ENCODE measurements around the gene FAM20A. TPM values are rescaled to one million over a fixed set of nuclear protein-coding genes. Genes with fewer than 3 reads are reported as not detected.

The FAM20A gene
- total RNA-seq, 3 donors from 2014 or later: 6.2 to 28.8 (median 11.3) TPM

DNA sequence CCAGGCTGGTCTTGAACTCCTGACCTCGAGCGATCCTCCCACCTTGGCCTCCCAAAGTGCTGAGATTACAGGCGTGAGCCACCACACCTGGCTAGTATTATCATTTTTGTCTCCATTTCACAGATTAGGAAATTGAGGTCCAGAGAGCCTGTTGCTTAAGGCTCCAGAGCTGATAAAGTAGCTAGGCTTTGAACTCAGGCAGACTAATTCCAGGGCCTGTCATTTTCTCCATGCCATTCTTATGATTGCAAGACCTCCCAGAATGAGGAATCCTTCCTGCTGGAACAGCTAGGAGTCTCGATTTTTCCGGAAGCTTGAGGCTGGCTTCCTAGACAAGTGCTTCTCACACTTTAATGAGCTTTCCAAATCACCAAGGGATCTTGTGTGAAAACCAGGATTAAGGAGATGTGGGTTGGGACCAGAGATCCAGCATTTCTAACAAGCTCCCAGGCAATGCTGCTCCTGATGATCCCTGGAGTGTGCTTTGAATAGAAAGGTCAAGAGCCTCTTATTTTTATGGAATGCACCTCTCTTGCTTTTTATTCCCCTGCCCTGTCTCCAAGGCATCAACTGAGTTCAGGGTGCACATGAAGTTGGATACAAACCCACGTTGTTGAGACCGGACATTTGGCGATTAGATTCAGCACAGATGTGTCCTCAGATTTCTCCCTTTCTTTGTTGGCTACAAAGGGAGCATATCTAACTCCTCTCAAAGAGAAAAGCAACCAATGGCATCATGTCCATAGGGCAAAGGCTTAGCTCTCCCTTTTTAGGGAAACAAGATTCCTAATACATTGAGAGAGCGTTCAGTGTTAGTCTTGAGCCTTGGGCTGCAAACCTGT is 40.3 kb upstream of the FAM20A start:
- TF ChIP-seq POLR2A (IDR thresholded peaks at IDR 0.05): no peak
- no peak for TF ChIP-seq POLR2AphosphoS5 (IDR thresholded peaks at IDR 0.05)
- TF ChIP-seq CTCF (IDR thresholded peaks at IDR 0.05): no peak
- Histone ChIP-seq H3K27me3 (no peaks in the 10 kb centered on the region), H3K4me1 (no peaks in the 10 kb centered on the region), H3K36me3 (no peaks in the 10 kb centered on the region), H3K27ac (peak overlapping the region in 1 of 2 donors; percentile 32), H3K9me3 (no peaks in the 10 kb centered on the region), H3K4me3 (no peak overlapping the region)
- intact Hi-C loops (cut with DNase I; ENCODE audit: low total_unique reads): no loop called here
- no peak for DNase-seq (ENCODE audit: low spot score in 2 of 2)

- Histone ChIP-seq H3K27ac (no peak overlapping the region), H3K27me3 (no peaks in the 10 kb centered on the region), H3K36me3 (no peaks in the 10 kb centered on the region), H3K4me1 (no peaks in the 10 kb centered on the region), H3K4me3 (no peak overlapping the region), H3K9me3 (no peaks in the 10 kb centered on the region)
- TF ChIP-seq POLR2A (IDR thresholded peaks at IDR 0.05): no peak
- intact Hi-C loops (cut with DNase I; ENCODE audit: low total_unique reads): no loop called here
- no peak for DNase-seq (ENCODE audit: low spot score in 2 of 2)
Measured at GRCh38 chr17:68640242-68640989, 39.2 kb upstream of the FAM20A start.

DNA sequence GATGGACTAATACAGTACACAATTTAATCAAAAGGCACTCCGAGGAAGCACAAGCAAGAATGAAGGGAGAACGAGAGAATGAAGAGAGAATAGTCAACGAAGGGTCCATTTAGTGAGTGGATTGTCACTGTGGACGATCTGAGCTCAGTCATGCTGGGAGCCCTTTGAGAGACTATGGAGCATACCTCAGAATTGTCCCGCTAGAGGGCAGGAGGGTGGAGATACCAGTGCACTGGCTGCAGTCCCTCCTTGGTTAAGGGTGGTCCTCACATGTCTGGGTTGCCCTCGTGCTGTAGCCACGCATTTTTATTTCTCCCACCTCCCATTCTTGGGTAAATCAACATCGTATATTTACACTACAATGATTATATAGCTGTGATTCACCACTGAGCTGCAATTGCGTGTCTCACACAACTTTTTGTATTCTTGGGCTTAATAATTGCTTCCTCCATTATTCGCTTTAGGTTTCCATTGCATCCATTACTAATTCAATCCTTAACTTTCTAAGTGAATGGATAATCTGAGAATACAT is 33.2 kb upstream of the FAM20A start:
- Histone ChIP-seq H3K27ac (no peak overlapping the region), H3K36me3 (no peaks in the 10 kb centered on the region), H3K4me3 (no peak overlapping the region), H3K27me3 (no peaks in the 10 kb centered on the region), H3K9me3 (no peaks in the 10 kb centered on the region), H3K4me1 (no peaks in the 10 kb centered on the region)
- TF ChIP-seq POLR2AphosphoS5 (IDR thresholded peaks at IDR 0.05): no peak
- TF ChIP-seq POLR2A (IDR thresholded peaks at IDR 0.05): no peak
- no peak for TF ChIP-seq CTCF (IDR thresholded peaks at IDR 0.05)
- intact Hi-C loops (cut with DNase I; ENCODE audit: low total_unique reads): no loop called here
- DNase-seq (ENCODE audit: low spot score in 2 of 2): no peak

DNA sequence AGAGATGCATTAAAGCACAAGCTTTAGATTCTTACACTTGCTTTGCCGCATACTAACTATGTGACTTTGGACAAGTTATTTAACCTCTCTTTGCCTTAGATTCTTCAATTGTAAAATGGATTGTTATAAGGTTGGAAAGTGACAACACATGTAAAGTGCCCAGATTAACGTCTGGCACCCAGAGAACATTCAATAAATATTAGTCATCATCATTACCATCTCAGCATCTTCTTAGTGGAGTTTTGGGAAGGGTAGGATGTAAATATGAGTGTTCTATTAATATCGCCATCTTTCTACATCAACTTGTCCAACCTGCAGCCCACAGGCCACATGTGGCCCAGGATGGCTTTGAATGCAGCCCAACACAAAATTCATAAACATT is 27.4 kb upstream of the FAM20A start:
- Histone ChIP-seq H3K4me1 (no peaks in the 10 kb centered on the region), H3K27ac (peak overlapping the region; percentile 68 to 88), H3K27me3 (no peaks in the 10 kb centered on the region), H3K4me3 (peak overlapping the region in 2 of 3 donors; percentile 4 to 41), H3K36me3 (no peaks in the 10 kb centered on the region), H3K9me3 (no peaks in the 10 kb centered on the region)
- intact Hi-C loops (cut with DNase I; ENCODE audit: low total_unique reads): no loop called here
- TF ChIP-seq POLR2AphosphoS5 (IDR thresholded peaks at IDR 0.05) (no peak), POLR2A (IDR thresholded peaks at IDR 0.05) (no peak), CTCF (IDR thresholded peaks at IDR 0.05) (no peak)
- no peak for DNase-seq (ENCODE audit: low spot score in 2 of 2)

- Histone ChIP-seq H3K36me3 (no peaks in the 10 kb centered on the region), H3K27ac (peak overlapping the region; percentile 68 to 88), H3K9me3 (no peaks in the 10 kb centered on the region), H3K27me3 (no peaks in the 10 kb centered on the region), H3K4me3 (peak overlapping the region in 2 of 3 donors; percentile 19 to 41), H3K4me1 (no peaks in the 10 kb centered on the region)
- no peak for TF ChIP-seq POLR2A (IDR thresholded peaks at IDR 0.05)
- no peak for DNase-seq (ENCODE audit: low spot score in 2 of 2)
- intact Hi-C loops (cut with DNase I; ENCODE audit: low total_unique reads): no loop called here
Measured at GRCh38 chr17:68627956-68628575, 26.9 kb upstream of the FAM20A start.
